Amygdala (tissue), 56 donors: Measurements from ENCODE around the gene ST7.

Source experiments
- DNase-seq, 56 donors: peaks; one replicate each; lab custom pipeline; 2025; lab: John Stamatoyannopoulos, UW

Gene ST7

DNA sequence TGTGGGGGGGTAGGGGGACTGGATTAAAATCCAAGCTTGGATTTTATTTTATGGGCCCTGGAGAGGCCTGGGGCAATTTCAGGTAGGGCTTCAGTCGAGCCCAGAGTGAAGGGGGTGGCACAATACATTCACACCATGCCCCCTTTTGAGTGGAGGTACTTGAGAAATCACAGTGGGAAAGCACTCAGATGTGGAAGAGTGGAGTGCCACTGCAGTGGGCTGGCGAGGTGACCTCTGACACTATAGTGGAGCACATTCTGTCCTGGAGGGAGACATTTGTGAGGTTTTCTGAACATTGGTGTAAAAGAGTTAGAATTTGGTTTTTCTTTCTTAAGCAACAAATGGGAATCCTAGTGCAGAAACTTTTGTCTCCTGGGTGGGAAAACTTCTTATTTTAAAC is 226.4 kb downstream of the ST7 start:
- DNase-seq: no peak

GRCh38 chr7:117183729-117184128 is 230.4 kb downstream of the ST7 start:
- DNase-seq: no peak

DNA sequence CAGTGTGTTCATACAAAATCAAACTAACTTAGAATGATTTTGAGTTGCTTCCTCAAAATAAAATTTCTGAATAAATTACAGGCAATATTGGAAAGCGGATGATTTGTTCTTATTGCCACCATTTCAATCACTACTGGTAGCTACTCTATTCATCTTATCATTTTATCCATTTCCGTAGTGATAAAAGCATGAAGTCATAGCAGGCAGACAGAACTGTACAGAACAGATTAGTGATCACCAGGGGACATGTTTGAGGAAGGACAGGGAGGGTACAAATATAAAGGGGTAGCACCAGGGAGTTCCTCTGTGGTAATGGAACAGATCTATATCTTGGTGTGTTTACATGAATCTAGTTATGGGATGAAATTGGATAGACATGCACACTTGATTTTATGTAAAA is 231.1 kb downstream of the ST7 start:
- DNase-seq: no peak

GRCh38 chr7:117185124-117185523 is 231.8 kb downstream of the ST7 start:
- no peak for DNase-seq

DNA sequence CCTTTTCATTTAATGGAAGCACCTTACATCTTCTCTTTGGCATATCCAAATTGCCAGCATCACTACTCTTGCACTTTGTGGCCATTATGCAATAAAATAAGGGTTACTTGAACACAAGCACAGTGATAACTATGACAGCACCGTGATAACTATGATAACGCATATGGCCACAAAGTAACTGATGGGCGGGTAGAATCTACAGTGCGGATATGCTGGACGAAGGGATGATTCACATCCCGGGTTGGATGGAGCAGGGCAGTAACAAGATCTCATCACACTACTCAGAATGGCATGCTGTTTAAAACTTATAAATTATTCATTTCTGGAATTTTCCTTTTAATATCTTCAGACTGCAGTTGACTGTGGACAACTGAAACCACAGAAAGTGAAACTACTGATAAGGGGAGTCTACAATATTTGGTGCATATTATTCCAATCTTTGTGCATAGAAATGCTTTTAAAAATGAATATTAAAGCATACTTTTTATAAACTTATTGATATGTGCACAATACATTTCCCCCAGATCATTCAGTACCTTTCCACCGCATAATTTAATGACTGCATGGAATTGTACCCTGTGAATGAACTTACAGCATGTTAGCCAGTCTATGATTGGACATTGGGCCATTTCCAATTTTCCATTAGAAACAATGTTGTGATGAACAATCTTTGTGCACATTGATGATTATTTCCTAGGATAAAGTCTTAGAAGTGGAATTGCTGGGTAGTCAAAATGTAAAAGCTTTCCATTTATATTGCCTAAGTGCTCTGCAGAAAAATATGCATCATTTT is 233.1 kb downstream of the ST7 start:
- DNase-seq: no peak

- no peak for DNase-seq
These were observed 235.1 kb downstream of the ST7 start for GRCh38 chr7:117188376-117188775.

DNA sequence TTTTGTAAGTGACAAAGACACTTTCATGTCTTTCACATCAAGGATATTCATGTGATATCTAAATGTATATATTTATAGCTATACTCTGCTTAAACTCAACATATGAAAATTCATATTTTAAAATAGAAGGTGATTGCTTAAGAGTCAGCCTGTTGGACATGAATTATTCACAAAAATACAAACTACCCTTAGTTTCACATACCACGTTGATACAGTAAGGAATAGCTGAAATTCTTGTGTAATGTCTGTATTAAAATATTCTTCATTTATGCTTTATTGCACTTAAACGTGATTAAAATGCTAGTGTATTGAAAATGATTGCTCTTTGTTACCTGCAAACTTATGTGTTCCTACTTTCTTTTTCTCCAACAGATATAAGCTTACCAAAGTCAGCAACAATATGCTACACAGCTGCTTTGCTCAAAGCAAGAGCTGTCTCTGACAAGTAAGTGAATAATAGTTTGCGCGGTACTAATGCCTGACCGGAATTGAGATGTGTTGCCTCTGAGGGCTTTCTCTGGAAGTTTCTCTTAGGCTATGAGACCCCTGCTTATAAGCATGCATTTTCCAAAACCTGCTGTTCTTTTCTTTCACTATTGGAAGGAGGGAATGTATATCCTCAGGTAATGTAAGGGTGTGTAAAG is 235.8 kb downstream of the ST7 start:
- DNase-seq: no peak

GRCh38 chr7:117190104-117190503 is 236.8 kb downstream of the ST7 start:
- no peak for DNase-seq

- DNase-seq: no peak
These were observed 237.6 kb downstream of the ST7 start for GRCh38 chr7:117190746-117191435.

- no peak for DNase-seq
These were observed 238.8 kb downstream of the ST7 start for GRCh38 chr7:117192108-117192507.

DNA sequence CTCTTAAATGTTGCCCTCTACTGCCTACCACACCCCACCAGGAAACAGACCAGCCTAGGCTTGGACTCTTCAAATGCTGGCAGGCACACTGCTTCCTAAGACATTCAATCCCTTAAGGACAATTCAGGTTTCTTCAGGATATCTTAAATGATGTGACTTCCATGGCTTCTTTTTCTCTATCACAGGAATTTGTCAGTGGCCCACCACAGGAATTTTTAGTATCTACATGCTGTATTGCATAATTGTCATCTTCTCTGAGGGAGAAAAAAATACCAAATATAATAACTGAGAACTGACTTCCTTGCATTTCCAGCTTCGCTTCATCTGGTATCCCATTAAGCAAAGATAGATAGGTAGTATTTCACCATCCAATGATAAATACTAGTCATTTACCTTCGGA is 240.3 kb downstream of the ST7 start:
- DNase-seq: no peak

- DNase-seq: no peak
These were observed 241.1 kb downstream of the ST7 start for GRCh38 chr7:117194445-117194844.

- DNase-seq: no peak
These were observed 242.2 kb downstream of the ST7 start for GRCh38 chr7:117195361-117196029.

GRCh38 chr7:117200132-117200531 is 246.8 kb downstream of the ST7 start:
- DNase-seq: no peak

DNA sequence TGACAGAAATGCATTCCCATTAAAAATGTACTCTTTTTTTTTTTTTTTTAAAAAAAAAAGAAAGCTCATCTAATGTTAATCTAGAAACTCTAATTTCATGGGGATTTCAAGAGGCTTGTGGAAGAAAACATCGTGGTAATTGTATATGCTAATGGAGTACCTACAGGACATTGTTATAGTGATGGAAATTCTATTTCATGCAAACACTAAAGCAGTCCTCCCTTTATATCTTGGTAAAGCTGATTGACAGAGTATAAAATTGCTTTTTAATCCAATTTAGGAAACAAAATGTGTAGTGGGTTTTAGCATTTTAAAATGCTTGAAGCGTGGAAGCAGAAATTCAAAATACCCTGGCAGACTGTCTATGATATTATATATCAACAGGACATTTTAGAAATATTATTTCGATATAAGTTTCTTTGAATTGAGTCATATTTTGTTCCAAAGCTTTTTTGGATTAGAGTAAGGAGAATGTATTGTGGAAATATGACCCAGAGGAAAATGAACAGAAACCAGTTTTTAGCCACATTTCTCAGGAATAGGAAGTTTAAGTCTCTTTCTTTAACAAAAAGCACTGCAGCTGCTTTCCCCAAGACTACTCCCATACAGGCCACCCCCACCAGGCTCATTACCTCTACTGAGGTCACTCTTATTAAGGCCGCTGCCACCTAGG is 247.6 kb downstream of the ST7 start:
- DNase-seq: no peak

GRCh38 chr7:117202511-117202910 is 249.2 kb downstream of the ST7 start:
- no peak for DNase-seq

DNA sequence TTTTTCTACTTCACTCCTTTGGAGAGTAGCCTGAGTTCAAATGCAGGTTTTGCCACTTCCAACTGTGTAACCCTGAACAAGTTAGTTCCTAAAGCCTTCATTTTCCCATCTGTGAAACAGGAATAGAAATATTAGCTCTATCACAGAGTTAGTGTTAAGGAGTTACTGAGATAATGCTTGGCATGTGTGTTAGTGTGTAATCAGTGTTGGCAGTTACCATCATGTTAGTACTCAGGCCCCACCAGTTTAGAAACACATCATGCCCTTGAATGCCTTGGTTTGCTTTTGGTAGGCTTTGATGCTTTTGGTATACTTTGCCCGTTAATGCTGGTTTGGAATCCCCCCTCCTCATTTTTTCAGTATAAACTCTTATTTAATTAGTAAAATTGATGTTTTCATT is 249.9 kb downstream of the ST7 start:
- DNase-seq: no peak

- DNase-seq: no peak
These were observed 252.6 kb downstream of the ST7 start for GRCh38 chr7:117205873-117206272.

DNA sequence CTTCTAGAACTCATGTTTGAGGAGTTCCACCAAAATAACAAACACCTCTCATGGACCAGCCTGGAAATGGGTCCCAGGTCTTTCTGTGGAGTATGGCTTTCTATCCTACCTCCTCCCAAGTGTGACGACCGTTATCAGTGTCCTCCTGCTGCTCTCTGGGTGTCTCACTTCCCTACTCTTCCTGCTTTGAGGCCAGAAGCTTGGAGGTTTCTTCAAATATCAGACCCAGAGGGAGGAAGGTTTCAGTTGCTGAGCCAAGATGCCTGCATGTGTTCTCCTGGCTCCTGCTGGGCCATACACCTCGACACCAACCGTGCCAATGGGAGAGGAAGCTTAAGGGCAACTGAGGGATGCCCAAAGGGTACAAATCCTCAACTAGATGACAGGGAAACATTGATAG is 255.0 kb downstream of the ST7 start:
- DNase-seq: no peak

GRCh38 chr7:117210397-117210796 is 257.1 kb downstream of the ST7 start:
- no peak for DNase-seq

- no peak for DNase-seq
These were observed 257.6 kb downstream of the ST7 start for GRCh38 chr7:117210908-117211307.
